Measurements from ENCODE around the gene IRF1.

IRF1 gene

DNA sequence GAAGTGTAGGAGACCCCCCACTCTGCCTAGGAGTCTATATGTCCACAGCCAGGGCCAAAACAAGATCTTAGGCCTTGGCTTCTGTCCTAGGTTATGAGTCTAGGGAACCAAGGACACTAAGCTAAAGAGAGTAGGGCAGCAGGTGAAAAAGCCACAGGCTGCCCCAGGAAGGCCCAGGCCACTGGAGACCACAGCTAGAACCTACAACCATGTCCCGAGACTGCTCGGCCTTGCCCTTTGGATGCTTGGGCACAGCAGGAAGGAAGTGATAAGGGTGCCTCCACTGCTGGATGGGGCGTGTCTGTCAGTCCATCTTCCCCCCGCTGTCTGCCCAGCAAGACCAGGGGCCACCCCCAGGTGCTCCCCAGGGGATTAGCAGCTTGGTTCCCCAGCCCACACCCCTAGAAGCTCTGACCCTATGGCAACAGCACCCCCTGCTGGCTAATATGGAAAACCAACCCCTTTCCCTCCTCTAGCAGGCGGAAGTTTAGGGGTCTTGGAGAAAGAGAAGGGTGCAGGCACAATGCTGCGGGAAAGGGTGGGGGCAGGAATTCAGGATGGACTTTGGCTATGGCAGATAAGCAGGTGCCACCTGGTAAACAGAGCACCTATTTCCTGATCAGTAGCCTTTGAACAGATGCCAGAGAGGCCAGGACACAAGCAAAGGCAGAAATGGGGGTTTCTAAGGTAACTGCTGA is 10.5 kb upstream of the IRF1 start:
- no peak for DNase-seq (ENCODE audit: low read depth)

GRCh38 chr5:132500244-132500930 is 9.8 kb upstream of the IRF1 start:
- DNase-seq (ENCODE audit: low read depth): no peak

DNA sequence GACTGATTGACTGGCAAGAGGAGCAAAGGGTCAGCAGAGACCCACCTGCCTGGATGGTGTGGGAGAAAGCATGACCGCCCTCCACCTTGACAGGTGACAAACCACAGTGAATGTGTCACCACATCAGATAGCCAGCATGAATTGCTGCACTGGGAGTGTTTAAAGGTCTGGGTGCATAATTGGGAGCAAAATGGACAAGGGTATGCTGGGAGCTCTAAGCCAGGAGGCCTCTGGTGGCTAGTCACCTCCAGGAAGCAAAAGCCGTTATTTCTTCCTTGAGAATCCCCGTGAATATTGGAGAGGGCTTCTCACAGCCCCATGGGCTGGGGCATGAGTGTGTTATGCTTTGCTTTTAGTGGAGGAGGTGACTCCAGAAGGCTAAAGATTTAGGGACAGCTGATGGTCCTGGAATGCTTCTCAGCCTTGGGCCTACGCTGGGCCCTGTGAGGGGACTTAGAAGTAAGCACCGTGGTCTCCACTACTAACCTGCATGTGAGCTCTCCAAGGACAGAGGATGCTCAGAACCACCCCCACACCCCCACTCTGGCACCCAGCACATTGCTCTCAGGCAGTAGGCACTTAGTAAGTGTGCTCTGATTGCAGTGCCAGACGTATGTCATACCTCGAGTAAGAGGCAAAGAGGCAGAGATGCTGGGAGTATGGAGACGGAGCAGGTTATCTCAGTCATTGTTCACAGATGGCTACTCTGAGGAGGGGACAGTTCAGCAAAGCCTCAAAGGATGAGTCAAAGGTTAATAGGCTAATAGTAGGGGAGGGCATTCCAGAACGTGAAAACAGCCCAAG is 9.1 kb upstream of the IRF1 start:
- DNase-seq (ENCODE audit: low read depth): no peak

DNA sequence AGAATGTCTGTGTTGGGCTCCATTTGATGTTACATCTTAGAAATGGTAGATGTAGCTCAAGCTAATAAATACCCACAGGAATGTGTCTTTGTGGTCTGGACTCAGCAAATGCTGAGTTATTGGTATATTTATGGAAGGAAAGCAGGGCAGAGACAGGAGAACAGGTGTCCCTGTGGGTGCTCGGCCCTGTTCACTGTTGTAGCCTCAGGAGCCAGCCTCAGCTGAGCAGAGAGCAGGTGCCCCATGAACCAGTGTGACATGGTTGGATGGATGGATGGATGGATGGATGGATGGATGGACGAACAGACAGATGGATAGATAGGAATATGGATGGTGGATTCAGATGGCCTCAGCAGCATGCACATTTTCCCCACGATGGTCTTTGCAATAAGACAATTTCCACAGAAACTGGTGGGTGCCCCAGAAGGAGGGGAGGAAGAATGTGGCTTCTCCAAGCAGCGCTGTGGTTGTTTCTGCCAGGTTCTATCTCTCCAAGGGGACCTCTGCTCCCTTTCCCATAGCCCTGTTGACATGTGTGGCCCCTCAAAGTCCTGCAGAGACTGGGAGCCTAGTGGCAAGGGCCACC is 8.2 kb upstream of the IRF1 start:
- DNase-seq (ENCODE audit: low read depth): no peak

DNA sequence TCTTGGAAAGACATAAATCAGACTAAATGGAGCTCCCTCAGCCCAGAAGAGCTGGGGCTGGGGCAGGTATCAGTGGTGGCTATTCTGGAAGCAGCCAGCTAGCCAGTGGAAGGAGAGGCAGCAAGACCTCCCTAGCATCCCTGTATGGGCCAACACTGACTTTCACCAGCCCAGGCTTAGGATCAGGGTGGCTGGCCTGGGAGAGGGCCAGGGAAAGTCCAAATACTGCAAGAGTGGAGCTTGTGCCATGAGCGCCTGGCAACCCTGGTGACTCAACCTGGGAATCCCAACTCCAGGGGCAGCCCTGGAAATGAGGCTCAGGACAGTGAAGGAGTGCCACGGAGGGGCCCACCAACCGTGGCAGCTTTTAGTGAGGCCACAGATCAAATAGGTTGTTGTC is 7.6 kb upstream of the IRF1 start:
- DNase-seq (ENCODE audit: low read depth): peak; percentile 62

- peak; percentile 82 for DNase-seq (ENCODE audit: low read depth)
Observed at GRCh38 chr5:132497488-132497997, 7.0 kb upstream of the IRF1 start.

GRCh38 chr5:132496631-132497487 is 6.3 kb upstream of the IRF1 start:
- peak; percentile 67 for DNase-seq (ENCODE audit: low read depth)

DNA sequence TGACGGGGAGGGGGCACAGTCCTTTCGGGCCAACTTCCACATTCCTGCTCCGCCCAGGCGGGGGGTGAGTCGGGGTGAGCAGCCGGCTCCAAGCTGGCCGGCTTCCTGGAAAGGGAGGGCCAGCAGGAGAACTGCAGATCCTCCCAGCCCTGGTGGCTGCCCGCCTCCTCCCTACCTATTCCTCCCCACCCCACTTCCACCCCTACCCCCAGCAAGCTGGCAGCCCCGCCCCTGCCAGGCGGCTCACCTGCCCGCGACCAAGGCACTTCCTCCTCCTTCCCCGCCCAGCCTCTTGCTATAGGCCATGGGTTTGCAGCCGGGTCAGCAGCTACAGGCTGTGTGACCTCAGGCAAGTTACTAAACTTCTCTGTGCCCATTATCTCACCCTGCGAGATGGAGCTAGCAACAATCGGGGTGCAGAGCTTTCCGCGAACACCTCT is 5.6 kb upstream of the IRF1 start:
- DNase-seq (ENCODE audit: low read depth): peak; percentile 78

DNA sequence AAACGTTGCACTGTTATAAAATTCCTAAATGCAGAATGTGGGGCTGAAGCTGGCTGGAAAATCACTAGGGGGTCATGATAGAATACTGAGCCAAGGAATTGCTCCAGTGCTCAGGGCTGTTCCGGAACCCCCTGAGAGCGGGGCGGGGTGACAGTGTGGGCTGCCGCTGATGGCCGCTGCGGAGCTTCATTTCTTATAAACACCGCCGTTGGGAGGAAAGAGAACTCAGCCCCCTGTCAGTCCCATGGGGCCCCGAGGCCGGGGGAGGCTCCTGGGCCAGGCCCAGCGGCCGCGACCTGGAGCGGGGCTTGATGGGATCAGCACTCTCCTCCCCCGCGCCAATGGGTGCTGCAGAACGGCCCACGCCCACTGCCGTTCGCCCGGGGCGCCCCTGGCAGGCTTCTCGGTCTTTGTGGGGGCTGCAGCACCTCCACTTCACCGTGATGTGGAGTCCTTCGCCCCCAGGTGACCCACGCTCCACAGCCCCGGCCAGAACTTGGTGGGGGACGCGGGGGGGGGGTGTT is 5.2 kb upstream of the IRF1 start:
- DNase-seq (ENCODE audit: low read depth): peak; percentile 74

DNA sequence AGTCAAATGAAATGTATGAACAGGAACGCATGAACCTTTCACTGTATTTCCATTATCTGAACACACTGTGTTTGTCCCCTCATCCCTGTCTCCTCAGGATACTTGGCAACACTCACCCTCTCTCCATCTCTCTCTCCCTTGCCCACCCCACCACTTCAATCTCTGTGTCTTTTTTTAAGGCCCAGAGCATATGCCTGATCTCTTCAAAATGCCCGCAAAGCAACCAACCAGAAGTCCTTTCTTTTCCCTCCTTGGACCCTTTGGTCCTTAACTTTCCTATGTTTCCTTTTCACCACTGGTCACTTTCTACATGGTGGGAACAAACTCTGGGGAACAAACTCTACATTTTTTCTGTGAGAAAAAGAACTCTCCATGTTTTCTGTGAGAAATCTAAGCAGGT is 3.2 kb upstream of the IRF1 start:
- no peak for DNase-seq (ENCODE audit: low read depth)

DNA sequence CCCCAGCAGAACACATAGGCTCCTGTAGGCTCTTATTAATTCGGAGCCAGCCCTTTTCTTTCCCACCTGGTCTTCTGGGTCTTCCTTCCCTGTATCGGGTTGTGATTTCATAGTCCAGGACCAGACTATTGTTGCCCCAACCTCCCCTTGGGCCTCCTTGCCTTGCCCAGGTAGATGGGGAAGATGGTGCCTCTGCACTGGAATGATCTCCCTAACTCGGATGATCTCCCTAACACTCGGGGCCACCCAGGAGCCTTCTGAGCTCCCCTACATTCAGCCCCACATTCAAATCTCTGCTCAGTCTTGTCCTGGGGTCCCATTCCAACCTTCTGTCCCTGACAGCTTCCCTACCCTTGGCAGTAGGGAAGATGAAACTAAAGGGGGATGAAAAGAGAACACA is 2.7 kb upstream of the IRF1 start:
- DNase-seq (ENCODE audit: low read depth): no peak

DNA sequence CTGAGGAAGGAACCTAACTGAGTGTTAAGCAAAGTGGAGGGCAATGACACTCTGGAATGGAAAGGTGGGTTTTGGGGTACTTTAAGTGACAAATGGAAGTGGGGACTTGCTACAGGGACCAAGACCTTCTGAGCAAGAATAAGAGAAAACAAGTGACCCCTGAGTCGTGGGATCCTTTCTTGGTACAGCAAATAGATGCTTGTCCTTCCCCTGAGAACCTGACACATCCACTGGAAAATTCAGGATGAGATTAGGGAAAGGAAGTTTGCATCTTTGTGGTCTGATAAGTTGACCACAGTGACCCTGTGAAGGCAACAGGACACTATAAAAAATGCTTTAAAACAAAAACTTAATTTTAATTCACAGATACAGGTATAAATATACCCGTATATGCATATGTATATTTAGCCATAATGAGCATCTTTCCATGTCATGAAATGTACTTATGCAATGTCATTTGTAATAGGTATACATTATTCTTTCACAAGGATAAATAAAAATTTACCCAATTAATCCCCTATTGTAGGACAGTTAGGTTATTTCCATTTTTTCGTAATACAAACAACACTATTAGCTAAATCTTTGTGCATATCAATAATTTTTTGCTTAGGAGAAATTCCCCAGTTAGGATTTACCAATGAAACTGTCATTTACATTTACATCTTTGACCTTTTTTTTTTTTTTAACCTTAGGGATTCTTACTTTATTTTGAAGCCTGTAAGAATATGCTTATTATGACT is 2.0 kb upstream of the IRF1 start:
- DNase-seq (ENCODE audit: low read depth): no peak

- DNase-seq (ENCODE audit: low read depth): no peak
Observed at GRCh38 chr5:132491368-132492364, 1.1 kb upstream of the IRF1 start.

DNA sequence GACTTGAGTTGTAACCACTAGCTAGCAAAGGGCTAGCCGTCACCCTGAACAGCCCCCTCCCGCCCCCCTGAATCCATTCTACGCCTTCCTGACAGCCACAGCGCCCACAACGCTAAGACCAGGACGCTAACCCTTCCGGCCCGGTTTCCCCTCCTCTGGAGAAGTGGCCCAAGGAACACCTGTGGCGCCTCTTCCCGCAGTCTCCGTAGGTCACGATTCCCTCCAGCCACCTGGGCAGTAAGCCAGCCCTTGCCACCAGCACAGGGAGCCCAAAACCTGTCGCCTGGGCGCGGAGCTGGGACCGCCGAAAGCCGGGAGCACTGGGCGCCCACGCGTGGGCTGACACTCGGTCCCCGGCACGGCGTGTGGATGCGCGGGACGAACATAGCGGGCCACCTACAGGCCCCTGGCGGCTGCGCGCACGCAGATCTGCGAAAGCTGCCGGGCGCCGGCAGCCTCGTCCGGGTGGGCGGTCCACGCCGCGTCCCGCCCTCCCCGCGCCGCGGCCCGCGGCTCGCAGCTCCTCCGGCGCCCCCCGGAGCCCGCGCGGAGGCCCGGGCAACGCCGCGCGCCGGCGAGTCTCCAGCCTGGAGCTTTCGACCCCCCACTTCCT is 596 bp downstream of the IRF1 start:
- DNase-seq (ENCODE audit: low read depth): no peak

DNA sequence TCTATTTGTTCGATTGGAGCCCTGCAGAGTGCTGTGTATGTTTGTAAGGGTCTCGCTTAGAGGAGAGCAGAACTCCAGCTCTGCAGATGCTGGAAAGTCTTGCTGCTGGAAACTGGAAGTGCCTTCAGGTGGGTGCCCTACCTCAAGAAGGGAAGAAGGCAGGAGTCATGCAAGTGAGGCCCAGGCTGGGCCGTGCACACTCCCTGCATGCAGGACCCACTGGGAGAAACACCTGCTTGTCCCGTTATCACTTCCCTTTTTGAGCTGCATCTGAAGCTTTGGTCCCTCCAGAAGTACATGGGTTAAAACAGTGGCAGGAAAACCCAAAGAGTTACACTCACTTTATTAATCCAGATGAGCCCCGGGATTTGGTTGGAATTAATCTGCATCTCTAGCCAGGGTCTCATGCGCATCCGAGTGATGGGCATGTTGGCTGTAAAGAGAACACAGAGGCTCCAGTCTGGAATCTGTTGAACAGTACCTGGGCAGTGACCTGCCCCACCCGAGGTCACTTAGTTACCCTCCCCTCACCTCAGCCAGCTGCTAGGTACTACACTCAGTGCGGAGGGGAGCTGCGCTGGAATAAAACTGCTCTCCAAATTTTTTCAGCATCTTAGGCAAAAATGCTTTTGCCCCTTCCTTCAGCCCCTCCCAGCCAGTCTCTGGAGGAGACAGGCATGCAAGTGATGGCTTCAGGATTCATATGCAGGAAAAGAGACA is 1.4 kb downstream of the IRF1 start:
- DNase-seq (ENCODE audit: low read depth): no peak

DNA sequence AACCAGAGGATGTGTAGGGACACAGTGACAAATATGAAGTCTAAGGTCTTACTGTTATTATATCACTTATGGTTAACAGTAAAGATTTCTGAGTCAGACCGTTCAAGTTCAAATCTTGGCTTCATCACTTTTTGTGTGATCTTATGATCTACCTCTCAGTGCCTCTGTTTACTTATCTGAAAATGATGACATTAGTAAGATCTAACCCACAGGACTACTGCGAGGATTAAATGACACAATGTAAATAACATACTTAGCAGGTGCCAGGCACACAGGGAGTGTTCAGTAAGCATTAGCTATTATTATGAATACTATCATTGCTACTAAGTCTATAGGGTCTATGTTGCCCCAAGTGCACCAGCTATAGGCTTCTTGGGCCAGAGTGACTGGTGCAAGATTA is 2.0 kb downstream of the IRF1 start:
- DNase-seq (ENCODE audit: low read depth): no peak

DNA sequence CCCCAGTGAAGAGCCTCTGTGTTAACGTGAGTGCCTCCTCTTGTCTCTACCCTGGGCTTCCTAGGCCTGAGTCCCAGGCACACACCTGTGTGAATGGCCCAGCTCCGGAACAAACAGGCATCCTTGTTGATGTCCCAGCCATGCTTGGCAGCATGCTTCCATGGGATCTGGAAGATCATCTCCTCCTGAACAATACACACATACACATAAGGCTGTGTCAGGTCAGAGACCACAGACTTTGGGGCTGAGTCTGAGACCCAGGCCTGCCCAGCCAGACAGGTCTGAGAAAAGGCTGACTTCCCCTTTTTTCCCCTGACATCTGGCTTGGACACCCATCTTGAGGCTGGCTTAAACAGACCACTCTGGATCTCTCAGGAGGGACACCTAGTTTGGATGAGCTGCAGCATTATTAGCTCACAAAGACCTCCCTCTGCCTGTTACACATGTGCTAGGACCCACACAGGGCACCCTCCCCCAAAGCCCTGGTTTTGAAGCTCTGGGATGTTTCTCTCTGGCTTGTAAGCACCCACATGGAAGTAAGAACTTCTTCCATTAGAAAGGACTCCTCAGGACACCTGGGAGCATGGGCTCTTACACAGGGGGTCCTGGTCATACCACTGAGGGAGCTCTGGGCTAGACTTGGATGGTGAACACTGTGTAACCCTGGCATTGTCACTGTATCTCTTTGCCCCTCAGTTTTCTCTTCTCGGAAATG is 2.6 kb downstream of the IRF1 start:
- DNase-seq (ENCODE audit: low read depth): no peak

DNA sequence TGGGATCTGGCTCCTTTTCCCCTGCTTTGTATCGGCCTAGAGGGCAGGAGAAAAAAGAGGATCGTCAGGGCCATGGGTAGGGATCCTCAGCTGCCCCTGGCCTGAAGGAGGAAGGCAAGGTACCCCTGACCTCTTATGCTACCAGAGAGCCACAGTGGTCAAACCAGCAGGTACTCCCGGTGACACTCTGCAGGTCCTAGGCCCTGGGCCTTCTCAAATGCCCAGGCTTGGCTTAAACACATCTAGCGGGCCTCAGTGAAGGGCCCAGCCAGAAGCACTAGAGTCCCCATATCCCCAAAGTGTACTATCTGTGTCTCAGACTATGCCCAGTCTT is 3.5 kb downstream of the IRF1 start:
- DNase-seq (ENCODE audit: low read depth): no peak

All from stromal cell of bone marrow (primary cell).